ENCODE measurements around the gene PDZRN3.
"Not testable (repeated sequence)": the region's sequence is repeated elsewhere in the genome, so short reads cannot be mapped to it uniquely, and the experiment has no call there.

Gene PDZRN3

DNA sequence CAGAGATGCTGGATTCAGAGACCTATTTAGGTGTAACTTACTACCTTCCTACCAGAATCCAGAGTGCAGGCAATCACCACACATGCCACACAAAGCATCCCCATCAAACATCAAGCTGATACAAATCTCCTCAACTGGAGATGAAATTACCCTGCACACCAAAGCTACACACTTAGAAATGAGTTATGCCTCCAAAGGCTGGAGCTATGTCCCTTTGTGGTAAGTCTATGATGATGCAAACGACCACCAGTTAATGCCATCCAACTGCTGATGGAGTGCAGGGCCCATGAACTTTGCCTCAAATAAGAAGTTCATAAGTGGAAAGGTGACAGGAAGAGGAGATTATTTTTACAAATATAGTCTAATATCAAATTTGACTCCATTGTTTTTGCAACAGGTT lies 38.1 kb downstream of the PDZRN3 start:
- no peak for DNase-seq

DNA sequence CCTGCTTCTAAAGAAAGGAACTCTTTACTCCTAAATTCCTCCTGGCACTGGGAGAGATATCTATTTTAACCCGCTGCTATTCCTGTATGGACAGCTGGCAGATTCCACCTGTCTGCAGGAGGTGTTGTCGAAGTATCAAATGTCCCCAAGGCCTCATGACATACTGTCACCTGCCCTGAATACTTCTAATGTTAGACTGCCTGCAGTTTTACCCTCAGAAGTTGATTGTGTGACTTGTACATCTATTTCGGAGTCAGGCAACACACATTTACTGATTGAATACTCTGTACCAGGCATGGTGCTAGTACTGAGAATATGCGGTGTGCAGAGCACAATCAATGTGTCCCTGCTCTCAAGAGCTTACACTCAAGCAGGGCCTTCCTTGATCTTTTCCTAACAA lies 38.6 kb downstream of the PDZRN3 start:
- DNase-seq = no peak

DNA sequence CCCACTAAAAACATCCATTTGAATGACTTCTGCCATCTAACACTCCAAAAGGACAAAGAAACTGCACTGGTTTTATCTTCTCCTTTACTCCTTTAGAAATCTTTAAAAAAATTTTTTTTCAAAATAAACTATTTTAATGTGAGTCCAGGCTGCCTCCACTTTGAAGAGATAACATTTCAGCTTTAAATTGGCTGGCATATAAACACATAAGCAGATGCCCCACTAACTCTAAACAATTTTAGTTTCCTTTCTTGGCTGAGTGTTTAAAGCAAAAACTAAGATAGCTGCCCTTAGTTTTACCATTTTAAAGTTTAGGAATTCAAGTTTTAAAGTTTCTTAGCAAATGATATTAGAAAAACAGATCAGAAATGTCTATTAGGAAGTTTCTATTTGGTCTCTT lies 39.9 kb downstream of the PDZRN3 start:
- no peak for DNase-seq

DNA sequence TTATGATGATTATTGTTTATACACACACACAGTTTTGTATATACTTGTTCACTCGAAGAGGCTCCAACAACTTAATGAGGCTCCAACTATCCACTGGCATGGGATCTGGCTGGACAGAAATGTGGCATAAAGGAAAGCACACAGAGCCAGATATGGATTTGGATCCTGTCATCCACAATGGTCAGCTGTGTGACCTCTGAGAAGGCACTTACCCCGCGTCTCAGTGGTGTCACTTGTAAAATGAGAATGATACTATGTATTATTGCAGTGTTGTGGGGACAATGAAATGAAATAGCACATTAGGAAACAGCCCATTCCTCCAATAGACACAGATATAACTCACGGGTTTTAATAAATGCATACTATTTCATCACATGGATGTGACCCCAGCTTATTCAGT lies 42.2 kb downstream of the PDZRN3 start:
- no peak for DNase-seq

DNA sequence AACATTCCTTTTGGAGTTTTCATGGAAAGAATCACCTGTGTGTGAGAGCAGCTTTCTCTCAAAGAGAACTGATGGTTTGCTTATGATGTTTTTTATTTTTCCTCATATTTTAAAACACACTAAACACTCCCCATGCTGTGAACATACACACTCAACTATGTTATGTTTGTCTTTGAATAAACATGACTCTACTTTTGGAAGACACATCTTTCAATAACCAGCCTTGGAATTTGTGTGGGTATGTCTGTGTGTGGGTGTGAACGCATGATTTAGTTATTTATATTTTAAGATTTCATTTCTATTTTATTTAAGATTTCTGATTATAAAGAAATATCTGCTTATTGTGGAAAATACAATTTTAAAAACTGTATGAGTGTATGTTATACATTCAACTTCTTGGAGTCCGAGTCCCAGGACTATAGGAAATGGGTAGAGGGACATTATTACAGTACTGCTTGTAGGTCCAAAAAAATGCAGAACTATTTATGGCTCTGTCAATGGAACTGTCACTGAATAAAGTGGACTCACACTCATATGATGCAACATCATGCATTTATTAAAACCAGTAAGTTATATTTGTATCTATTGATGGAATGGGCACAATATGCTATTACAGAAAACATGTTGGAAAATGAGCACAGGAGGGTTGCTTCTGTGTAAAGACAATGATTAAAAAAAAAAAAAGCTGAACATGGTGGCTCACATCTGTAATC lies 43.5 kb downstream of the PDZRN3 start:
- DNase-seq = no peak

DNA sequence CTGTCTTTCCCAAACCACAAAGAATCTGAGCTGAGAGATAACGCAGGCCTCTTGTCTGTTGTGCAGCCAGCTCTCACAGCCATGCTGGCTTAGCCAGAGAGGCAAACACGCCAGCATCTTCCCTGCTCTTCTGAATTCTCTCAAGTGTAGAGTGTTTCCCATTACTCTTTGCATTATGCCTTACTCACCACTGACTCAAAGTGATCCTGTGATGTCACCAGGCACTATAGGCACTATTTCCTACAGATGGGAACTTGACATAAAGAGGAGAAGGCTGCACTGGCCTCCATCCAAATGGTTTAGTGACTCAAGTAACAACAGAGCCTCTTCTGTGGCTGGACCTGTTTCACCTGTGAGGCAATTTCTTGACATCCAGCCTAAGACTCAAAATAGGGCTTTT lies 44.4 kb downstream of the PDZRN3 start:
- DNase-seq = no peak

DNA sequence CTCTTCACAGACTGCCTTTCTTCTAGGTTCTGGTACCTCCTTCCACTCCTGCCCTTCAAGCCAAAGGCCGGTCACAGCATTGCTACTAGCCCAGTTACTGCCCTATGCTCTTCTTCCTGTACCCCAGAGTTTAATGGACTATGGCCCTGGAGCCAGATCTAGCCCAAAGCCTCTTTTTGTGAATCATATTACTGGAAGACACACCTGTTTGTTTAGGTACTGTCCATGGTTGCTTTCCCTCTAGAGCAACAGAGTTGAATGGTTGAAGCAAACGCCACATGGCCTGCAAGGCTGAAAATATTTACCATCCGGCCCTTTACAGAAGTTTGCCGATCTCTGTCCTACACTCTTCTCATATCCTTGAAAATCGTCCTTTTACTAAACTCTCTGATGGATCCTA lies 47.0 kb downstream of the PDZRN3 start:
- DNase-seq = no peak

DNA sequence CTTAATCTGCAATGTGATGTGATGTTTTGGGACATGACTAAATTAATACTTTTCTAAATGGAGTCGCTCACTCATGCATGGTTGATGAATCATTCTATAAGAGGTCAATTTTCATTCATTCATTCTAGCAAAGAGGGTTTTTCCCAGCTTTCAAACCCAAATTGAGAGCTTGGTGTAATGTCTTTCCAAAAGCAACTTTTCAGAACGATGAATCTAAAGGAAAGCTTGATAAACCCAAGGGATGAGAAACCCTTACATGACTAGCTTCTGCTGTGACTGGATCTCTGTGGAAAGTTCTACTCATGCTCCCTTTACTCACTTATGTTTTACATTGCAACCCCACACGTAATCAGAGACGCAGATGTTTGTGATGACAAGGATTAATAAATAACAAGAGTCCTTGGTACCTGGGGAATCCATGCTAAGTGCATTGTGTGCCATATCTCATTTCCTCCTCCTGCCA lies 47.7 kb downstream of the PDZRN3 start:
- no peak for DNase-seq

DNA sequence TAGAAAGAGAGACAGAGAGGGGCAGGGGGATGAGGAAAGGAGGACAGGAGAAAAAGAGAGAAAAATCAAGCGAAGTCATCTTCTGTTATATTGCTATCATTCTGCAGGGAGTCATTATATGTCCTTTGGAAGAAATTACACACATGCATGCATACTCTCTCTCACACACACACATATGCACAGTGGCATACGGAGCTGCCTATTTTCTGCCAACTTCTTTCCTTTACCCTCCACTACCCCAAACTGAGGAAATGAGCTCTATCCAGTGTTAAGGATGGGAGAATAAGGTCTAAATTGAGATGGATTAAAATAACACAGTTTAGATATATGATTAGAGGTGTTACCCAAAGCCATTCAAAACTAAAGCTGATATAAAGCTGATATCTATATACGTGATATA lies 48.8 kb downstream of the PDZRN3 start:
- DNase-seq = no peak

DNA sequence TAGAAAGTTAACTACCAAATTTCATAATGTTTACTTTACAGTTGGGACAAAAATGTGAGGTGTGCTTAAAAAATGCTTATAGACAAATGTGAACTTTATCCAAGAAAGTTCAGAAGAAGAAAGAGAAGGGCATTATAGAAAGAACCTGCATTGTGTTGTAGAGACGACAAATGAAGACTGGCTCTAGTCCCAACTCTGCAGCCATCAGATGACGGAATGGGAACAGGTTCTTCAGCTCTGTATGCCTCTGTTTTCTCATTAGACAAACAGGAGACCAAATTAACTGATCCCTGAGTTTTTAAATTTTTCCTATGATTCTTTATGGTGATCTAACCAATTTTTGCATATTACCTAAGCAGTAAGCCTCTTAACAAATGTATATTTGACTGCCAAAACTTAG lies 49.2 kb downstream of the PDZRN3 start:
- no peak for DNase-seq

DNA sequence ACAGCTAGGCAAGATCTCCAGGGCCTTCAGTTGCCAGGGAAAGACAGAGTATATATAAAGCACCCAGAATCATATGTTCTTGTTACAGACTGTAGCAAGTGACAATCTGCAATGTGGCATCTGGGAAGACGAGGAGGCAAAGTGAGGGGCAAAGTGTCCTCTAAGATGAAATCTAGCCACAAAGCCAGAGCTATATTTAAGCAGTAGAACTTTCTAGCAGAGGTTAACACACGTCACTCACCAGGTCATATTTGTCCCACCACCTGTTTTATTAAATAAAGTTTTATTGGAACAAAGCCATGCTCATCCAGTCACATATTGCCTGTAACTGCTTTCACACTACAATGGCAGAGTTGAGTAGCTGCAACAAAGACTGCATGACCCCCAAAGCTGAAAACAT lies 51.5 kb downstream of the PDZRN3 start:
- no peak for DNase-seq

DNA sequence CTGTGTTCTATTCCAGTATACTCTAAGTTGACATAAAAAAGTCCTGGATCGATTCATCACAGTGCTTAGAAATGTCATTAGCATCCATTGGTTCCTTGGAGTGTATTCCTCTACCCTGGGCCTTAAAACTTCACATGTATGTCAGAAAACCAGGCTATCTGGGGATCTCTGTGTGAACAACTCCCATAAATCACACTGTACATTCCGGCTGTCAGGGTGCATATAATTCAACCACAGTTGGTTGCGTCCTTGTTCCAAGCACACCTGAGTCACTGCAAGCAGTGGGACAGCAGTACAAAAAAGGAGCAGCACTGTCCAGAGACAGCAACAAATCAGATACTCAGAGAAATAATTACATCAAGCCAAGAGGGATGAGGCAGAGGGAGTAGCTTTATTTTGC lies 52.4 kb downstream of the PDZRN3 start:
- no peak for DNase-seq

DNA sequence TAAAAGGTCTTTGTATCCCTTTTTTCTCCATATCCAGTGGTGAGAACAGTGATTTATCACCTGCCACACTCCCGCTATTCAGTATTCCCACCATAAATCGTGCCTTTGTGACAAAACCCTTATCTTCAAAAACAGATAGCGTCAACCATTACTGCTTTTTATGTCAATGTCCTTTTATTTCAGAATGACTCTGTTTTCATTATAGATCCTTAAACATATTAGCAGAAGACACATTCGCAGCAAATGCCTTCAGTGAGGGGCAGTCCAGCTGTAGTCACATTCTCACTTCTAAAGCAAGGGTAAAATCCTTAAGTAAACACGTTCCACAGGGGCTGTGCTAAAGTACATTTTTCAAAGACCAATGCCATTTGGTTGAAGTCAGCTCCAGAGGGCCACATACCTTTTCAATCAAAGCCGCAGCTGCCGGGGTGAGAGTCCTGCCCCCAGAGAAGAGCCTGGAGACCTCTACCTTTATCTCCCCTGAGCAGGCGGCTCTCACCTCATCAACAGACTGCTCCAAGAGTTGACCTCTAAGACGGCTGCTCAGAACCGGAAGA lies 53.4 kb downstream of the PDZRN3 start:
- DNase-seq = peak; percentile 48

DNA sequence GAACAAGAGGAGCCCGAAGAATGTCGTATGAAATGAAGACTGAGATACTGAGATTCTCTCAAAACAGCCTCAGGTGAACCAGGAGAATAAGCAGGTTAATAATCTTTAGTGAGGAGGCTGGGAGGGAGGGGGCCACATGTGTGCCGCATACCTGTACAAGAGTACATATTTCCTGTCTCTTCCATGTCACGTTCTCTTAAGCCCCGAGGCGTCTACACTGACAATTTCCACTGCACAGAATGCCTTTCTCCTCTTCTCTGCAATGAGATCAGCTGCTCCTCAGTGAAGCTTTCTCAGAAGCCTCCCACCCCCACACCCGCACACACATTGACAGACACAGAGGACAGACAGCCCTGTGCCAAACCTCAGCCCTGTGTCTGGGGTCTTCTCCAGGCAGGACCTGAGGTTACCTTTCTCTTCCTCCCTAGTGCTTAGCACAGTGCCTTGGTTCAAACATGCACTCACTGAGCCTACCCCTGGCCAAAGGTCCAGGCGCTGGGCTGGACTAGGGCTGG lies 55.4 kb downstream of the PDZRN3 start:
- DNase-seq = no peak

DNA sequence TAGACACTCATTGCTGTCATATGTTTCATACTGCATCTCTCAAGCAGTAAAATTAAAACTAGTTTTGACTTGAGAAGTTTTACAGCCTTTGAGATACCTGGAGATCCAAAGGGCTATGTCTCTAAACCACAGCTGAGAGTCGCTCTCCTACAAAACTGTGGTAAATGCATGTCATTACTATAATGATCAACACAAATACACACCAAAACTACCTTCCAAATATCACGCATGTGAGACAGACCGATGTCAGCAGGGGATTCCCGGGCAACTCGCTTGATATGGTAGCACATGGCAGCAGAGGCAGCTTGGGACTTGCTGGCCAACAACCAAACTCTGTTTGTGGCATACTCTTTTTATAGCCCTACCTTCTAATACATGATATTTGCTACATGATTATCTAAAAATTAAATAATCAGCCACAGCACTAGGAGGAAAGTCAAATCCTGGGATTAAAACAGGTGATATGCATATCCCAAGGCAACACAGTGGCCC lies 56.3 kb downstream of the PDZRN3 start:
- DNase-seq = no peak

DNA sequence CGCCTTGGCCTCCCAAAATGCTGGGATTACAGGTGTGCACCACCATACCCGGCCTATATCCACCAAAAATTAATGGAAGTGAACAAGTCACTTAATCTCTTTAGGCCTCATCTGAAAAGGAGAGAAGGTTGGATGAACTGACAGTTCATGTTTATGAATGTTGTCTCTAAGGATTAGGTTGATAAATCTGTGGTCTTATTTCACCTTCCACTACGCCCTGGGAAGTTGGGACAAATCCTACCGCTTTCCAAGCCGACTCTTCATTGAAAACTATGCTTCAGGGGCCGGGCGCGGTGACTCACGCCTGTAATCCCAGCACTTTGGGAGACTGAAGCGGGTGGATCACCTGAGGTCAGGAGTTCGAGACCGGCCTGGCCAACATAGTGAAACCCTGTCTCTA lies 59.4 kb downstream of the PDZRN3 start:
- DNase-seq = not testable (repeated sequence)

DNA sequence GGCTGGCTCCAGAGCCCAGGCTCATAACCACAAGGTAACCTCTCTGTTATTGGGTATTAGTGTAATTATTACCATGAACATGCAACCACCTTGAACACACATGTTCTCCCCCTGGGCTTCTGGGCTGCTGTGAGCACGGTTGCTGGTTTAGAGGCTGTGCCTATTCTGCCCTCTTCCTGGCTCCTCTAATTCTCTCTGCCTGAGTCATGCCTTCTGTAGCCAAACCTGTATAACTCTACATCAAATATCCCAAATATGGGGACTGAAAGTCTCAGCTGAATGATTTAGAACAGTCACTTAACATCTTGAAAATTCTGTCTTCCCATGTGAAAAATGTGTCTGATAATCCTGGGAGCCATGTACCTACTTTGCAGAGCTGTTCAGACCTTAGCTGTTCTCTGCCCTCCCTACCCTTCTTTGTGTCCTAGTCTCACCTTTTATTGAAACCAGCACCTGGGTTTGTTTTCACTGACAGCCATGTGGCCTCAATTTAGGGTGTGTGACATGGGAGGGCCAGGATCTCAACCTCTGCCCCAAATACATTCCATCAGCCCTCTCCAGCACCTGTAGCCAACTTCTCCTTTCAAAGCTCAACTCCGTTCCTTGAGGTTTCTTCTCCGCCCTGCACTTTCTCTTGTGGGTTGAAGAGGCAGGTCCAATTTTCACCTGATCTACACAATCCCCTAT lies 60.7 kb downstream of the PDZRN3 start:
- no peak for DNase-seq

DNA sequence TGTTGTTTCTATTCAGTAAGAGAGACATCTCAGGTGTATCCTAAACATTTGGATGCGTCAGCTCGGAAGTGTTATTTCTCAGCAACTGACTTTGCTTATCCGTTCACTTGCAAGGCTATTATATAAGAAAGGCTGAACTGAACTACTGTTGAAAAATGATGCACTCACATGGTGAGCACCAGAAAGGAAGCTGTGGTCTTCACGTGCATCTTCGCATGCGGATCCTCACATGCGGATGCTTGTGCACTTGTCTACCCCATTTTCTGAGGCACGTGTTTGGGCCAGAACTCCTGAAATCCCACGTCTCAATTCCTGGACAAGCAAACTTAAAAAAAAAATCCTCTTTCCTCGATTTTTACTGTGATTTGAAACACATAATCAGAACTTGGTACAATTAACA lies 63.2 kb downstream of the PDZRN3 start:
- no peak for DNase-seq

DNA sequence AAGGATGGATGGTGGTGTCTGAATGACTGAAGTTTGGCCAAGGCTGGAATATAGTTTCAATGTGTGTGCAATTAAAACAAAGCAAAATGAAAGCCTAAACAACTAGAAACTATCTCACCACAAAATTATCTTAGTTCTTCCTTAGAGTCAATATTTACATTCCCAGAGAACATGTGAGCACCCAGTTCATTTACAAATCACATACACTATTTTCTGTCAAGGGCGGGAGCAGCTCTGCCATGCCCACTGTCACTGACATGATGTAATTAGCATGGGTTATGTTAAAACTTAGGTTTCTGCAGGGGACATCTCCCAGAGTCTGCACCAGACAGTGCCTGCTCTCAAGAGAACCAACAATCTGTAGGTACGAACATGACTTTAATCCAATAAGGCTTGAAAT lies 65.0 kb downstream of the PDZRN3 start:
- no peak for DNase-seq

DNA sequence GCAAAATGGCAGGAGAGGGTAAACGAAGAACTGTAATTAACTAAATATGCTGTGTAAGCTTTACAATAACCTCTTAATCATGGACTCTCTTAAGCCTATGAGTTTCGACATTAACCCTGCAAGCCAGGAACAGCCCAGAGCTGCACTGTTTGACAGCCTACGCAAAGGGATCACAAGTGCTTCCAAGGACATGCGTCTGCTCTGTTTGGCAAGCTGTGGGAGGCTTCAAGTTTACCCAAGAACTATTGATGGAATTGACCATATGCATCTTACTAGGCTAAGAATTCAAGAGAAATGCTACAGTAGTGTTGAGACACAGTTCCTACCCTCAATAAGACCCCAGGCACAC lies 66.0 kb downstream of the PDZRN3 start:
- DNase-seq = no peak

DNA sequence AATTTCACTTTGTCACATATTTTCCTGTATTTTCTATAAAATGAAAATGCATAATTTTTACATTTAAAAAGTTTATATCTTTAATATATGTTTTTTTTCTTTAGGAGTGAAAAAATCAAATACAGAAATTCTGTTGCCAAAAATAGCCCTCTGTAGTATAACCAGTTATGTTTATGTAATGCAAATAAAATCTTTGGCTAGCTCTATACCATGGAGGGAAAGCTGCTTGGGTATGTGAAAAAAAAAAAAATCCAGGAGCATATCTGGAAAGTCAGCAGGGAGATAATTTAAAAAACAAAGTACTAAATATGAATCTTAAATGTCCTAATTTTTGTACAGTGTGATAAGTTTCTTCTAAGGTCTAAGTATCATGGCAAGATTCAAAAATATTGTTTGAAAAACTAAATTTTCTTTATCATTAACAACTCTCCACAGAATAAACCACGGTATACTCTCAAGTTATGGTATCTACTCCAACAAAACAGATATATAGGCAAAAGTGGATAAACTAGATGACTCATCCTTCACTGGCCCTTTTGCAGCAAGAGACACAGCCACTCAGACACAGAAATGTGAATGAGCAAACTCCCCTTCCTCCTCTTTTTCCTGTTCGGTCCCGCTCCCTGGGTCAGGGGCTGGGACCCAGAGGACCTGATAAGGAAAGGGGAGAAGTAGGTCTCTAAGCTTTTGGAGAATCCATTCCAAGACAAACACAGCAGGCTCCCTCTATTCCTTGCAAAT lies 66.6 kb downstream of the PDZRN3 start:
- DNase-seq = no peak

DNA sequence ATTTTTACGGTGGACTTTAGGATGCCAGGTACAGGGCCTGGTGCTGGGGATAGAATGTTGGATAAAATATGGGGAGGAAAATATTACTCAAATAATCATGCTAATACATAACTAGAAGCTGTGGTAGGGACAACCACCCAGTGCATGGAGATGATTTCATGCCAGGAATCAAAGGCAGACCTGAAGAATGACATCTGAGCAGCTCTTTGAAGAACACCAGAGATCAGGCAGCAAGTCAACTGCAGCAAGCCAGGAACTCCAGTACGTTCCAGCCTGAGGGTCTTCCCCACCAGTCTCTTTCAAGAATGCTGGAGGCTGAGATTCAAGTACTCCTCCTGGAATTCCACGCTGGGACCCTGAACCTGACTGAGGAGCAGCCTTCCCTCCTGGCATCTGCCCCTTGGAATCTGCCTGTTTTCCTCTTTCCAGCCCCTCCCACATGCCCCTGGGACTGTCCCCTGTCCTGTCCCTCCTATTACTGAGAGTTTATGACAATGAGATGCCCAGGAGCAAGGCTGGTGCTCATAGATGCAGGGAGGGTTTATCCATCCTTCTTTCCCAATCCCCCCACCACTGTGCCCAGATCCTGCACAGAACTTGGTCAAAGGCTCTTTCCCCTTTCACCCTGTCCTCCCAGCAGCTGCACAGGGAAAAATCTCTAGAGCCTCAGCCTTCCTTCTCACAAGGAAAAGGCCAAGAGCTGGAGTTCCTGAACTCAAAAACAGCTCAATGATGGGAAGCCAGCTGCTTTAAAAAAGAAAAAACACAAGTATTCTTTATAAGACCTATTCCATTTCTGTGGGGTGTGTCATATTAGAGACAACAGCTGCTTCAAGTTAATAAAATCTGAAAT lies 68.0 kb downstream of the PDZRN3 start:
- no peak for DNase-seq

DNA sequence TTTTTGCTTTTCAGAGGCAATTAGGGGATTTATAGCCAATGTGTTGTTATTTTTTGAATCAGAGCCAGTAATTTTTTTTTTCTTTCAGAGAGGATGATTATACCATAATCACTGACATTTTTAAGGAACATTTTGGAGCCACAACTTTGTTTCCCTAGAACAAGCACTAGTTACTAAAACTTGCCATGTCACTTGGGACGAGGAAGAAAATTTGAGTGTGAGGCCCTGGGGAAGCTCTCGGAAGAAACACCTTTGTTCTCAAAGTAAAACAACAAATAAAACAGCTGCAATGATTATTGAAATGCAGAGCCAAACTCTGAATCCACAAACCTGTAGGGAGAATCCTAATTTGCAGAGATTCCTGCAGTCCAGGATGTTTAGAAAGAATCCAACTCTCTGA lies 69.7 kb downstream of the PDZRN3 start:
- no peak for DNase-seq
